Measurements from ENCODE around the gene PACS1.
A peak's percentile ranks its signal among the peaks of the same experiment; 100 is the strongest.

Gene PACS1

GRCh38 chr11:66184728-66185127 lies 114.7 kb downstream of the PACS1 start:
- no peak for DNase-seq (ENCODE audit: low read depth in 2 of 2)

- DNase-seq (ENCODE audit: low read depth in 2 of 2): no peak
Observed at GRCh38 chr11:66186470-66186869, 116.4 kb downstream of the PACS1 start.

GRCh38 chr11:66187453-66187852 lies 117.4 kb downstream of the PACS1 start:
- no peak for DNase-seq (ENCODE audit: low read depth in 2 of 2)

- no peak for DNase-seq (ENCODE audit: low read depth in 2 of 2)
Observed at GRCh38 chr11:66188580-66188979, 118.5 kb downstream of the PACS1 start.

GRCh38 chr11:66189031-66189745 lies 119.1 kb downstream of the PACS1 start:
- no peak for DNase-seq (ENCODE audit: low read depth in 2 of 2)

- no peak for DNase-seq (ENCODE audit: low read depth in 2 of 2)
Observed at GRCh38 chr11:66190786-66191185, 120.7 kb downstream of the PACS1 start.

- DNase-seq (ENCODE audit: low read depth in 2 of 2): no peak
Observed at GRCh38 chr11:66192181-66192863, 122.2 kb downstream of the PACS1 start.

GRCh38 chr11:66194391-66194790 lies 124.3 kb downstream of the PACS1 start:
- DNase-seq (ENCODE audit: low read depth in 2 of 2): no peak

GRCh38 chr11:66195867-66196266 lies 125.8 kb downstream of the PACS1 start:
- DNase-seq (ENCODE audit: low read depth in 2 of 2): no peak

- no peak for DNase-seq (ENCODE audit: low read depth in 2 of 2)
Observed at GRCh38 chr11:66203847-66204246, 133.8 kb downstream of the PACS1 start.

- no peak for DNase-seq (ENCODE audit: low read depth in 2 of 2)
Observed at GRCh38 chr11:66204412-66204811, 134.3 kb downstream of the PACS1 start.

- DNase-seq (ENCODE audit: low read depth in 2 of 2): no peak
Observed at GRCh38 chr11:66207816-66208215, 137.7 kb downstream of the PACS1 start.

- no peak for DNase-seq (ENCODE audit: low read depth in 2 of 2)
Observed at GRCh38 chr11:66211100-66211499, 141.0 kb downstream of the PACS1 start.

GRCh38 chr11:66216911-66217310 lies 146.8 kb downstream of the PACS1 start:
- no peak for DNase-seq (ENCODE audit: low read depth in 2 of 2)

GRCh38 chr11:66218036-66218435 lies 148.0 kb downstream of the PACS1 start:
- DNase-seq (ENCODE audit: low read depth in 2 of 2): no peak

GRCh38 chr11:66218846-66219620 lies 149.0 kb downstream of the PACS1 start:
- DNase-seq (ENCODE audit: low read depth in 2 of 2): no peak

GRCh38 chr11:66219846-66220565 lies 149.9 kb downstream of the PACS1 start:
- no peak for DNase-seq (ENCODE audit: low read depth in 2 of 2)

GRCh38 chr11:66220566-66220935 lies 150.5 kb downstream of the PACS1 start:
- DNase-seq (ENCODE audit: low read depth in 2 of 2): no peak

GRCh38 chr11:66221012-66221411 lies 150.9 kb downstream of the PACS1 start:
- no peak for DNase-seq (ENCODE audit: low read depth in 2 of 2)

- DNase-seq (ENCODE audit: low read depth in 2 of 2): no peak
Observed at GRCh38 chr11:66221726-66222236, 151.7 kb downstream of the PACS1 start.

GRCh38 chr11:66222358-66223149 lies 152.5 kb downstream of the PACS1 start:
- peak; percentile 87 to 93 for DNase-seq (ENCODE audit: low read depth in 2 of 2)
